Activated CD4-positive, alpha-beta T cell treated with anti-CD3 and anti-CD28 coated beads, Interleukin-2, amount 10 ng/mL, durations not matched to agents 7 days and 5 days (primary cell): ENCODE results near the gene ANKRD16. TPM values are rescaled to one million over a fixed set of nuclear protein-coding genes. Genes with fewer than 3 reads are reported as not detected.
"Not testable (repeated sequence)": the region's sequence is repeated elsewhere in the genome, so short reads cannot be mapped to it uniquely, and the experiment has no call there.

Experiments
- CTCF ChIA-PET: fragments of 350-600 bp; sonication (Branson Sonifier 250); formaldehyde crosslinking; loops from one replicate; lab custom pipeline; 2021; ENCODE audit warnings: antibody characterized with exemption; lab: Charles Lee
- POLR2A ChIA-PET: fragments of 350-600 bp; sonication (Branson Sonifier 250); formaldehyde crosslinking; loops from one replicate; lab custom pipeline; 2021; ENCODE audit warnings: antibody characterized with exemption; lab: Charles Lee
- DNase-seq: peaks from one replicate; pipeline ENCODE4 v3.0.0-alpha.2; 2020
- H3K27ac Mint-ChIP-seq: one replicate; pipeline ENCODE4 v1.8.0; 2021; ENCODE audit warnings: mild to moderate bottlenecking, moderate library complexity, mixed read lengths
- H3K27me3 Mint-ChIP-seq: one replicate; pipeline ENCODE4 v1.8.0; 2021; ENCODE audit warnings: mixed read lengths
- H3K36me3 Mint-ChIP-seq: one replicate; pipeline ENCODE4 v1.8.0; 2021; ENCODE audit warnings: low read depth, mixed read lengths
- H3K4me1 Mint-ChIP-seq: one replicate; pipeline ENCODE4 v1.8.0; 2021; ENCODE audit warnings: mixed read lengths
- H3K4me3 Mint-ChIP-seq: one replicate; pipeline ENCODE4 v1.8.0; 2021; ENCODE audit warnings: mild to moderate bottlenecking, moderate library complexity, mixed read lengths
- H3K9me3 Mint-ChIP-seq: one replicate; pipeline ENCODE4 v1.8.0; 2021; ENCODE audit warnings: mixed read lengths
- total RNA-seq, 2 experiments: library from RNA; stranded (reverse); gene quantifications; one replicate each; pipeline ENCODE4 v1.2.3, GENCODE V29; 2021

ANKRD16 gene
- total RNA-seq, 2 experiments from 2014 or later, result 5.2 to 6.4 TPM

- POLR2A ChIA-PET, H3K4me1 Mint-ChIP-seq, H3K27me3 Mint-ChIP-seq, CTCF ChIA-PET, H3K4me3 Mint-ChIP-seq, DNase-seq, H3K36me3 Mint-ChIP-seq, H3K9me3 Mint-ChIP-seq, H3K27ac Mint-ChIP-seq: not testable (repeated sequence)
Measured at GRCh38 chr10:5867091-5867615, 22.5 kb downstream of the ANKRD16 start.

GRCh38 chr10:5866451-5867081 is 23.1 kb downstream of the ANKRD16 start:
- POLR2A ChIA-PET, result not testable (repeated sequence)

GRCh38 chr10:5862981-5863685 is 26.6 kb downstream of the ANKRD16 start:
- DNase-seq, H3K27ac Mint-ChIP-seq, H3K4me3 Mint-ChIP-seq, POLR2A ChIA-PET, H3K27me3 Mint-ChIP-seq, H3K9me3 Mint-ChIP-seq, H3K4me1 Mint-ChIP-seq, H3K36me3 Mint-ChIP-seq: not testable (repeated sequence)
- CTCF ChIA-PET, result interaction anchor here (0.7 to 1.7 kb wide), 3 partner anchors 10 to 166 kb away, joined by 3 to 4 read pairs (median 3); no protein-coding TSS in a partner anchor

More at GRCh38 chr10:5866451-5867081, 23.1 kb downstream of the ANKRD16 start:
- H3K4me1 Mint-ChIP-seq, H3K9me3 Mint-ChIP-seq, H3K36me3 Mint-ChIP-seq, H3K27me3 Mint-ChIP-seq, DNase-seq, H3K4me3 Mint-ChIP-seq, CTCF ChIA-PET, H3K27ac Mint-ChIP-seq: not testable (repeated sequence)

- no peak overlapping the region for H3K4me3 Mint-ChIP-seq
- H3K36me3 Mint-ChIP-seq, result peaks cover 2% of the 10 kb centered on the region
- no peak for DNase-seq
- peaks cover 4% of the 10 kb centered on the region for H3K27me3 Mint-ChIP-seq
- ChIA-PET POLR2A (no interaction called here), CTCF (interaction anchor here (0.6 kb wide), 1 partner anchor 416 kb away, joined by 3 read pairs; no protein-coding TSS in a partner anchor)
- H3K9me3 Mint-ChIP-seq, result no peaks in the 10 kb centered on the region
- peaks cover 6% of the 10 kb centered on the region for H3K4me1 Mint-ChIP-seq
- no peak overlapping the region for H3K27ac Mint-ChIP-seq
Measured at GRCh38 chr10:5862360-5862961, 27.2 kb downstream of the ANKRD16 start.

- H3K36me3 Mint-ChIP-seq, result peaks cover 2% of the 10 kb centered on the region
- H3K9me3 Mint-ChIP-seq, result no peaks in the 10 kb centered on the region
- no peak for DNase-seq
- ChIA-PET POLR2A (no interaction called here), CTCF (interaction anchor here (0.6 to 1.5 kb wide), 8 partner anchors 8 to 230 kb away, joined by 3 to 4 read pairs (median 3); partner anchors contain the start of genes ANKRD16 and FBH1)
- no peaks in the 10 kb centered on the region for H3K4me1 Mint-ChIP-seq
- H3K4me3 Mint-ChIP-seq, result no peak overlapping the region
- H3K27ac Mint-ChIP-seq, result no peak overlapping the region
- no peaks in the 10 kb centered on the region for H3K27me3 Mint-ChIP-seq
Measured at GRCh38 chr10:5860066-5860465, 29.6 kb downstream of the ANKRD16 start.

- no peak for DNase-seq
- no peaks in the 10 kb centered on the region for H3K4me1 Mint-ChIP-seq
- H3K36me3 Mint-ChIP-seq, result peaks cover 2% of the 10 kb centered on the region
- H3K27me3 Mint-ChIP-seq, result no peaks in the 10 kb centered on the region
- no peak overlapping the region for H3K27ac Mint-ChIP-seq
- ChIA-PET CTCF (interaction anchor here (0.7 to 1.4 kb wide), 3 partner anchors 14 to 52 kb away, joined by 3 to 6 read pairs (median 5); no protein-coding TSS in a partner anchor), POLR2A (no interaction called here)
- H3K9me3 Mint-ChIP-seq, result no peaks in the 10 kb centered on the region
- H3K4me3 Mint-ChIP-seq, result no peak overlapping the region
Measured at GRCh38 chr10:5858811-5859210, 30.9 kb downstream of the ANKRD16 start.

GRCh38 chr10:5856701-5857004 is 33.0 kb downstream of the ANKRD16 start:
- H3K9me3 Mint-ChIP-seq, result no peaks in the 10 kb centered on the region
- peaks cover 2% of the 10 kb centered on the region for H3K4me1 Mint-ChIP-seq
- no peak overlapping the region for H3K27ac Mint-ChIP-seq
- H3K36me3 Mint-ChIP-seq, result no peaks in the 10 kb centered on the region
- no peak overlapping the region for H3K4me3 Mint-ChIP-seq
- H3K27me3 Mint-ChIP-seq, result no peaks in the 10 kb centered on the region
- no peak for DNase-seq
- ChIA-PET POLR2A (no interaction called here), CTCF (interaction anchor here (1.3 kb wide), 1 partner anchor 50 kb away, joined by 4 read pairs; no protein-coding TSS in a partner anchor)

GRCh38 chr10:5855979-5856700 is 33.6 kb downstream of the ANKRD16 start:
- POLR2A ChIA-PET, result interaction anchor here (0.6 kb wide), 1 partner anchor 173 kb away, joined by 5 read pairs; no protein-coding TSS in a partner anchor
- Mint-ChIP-seq H3K27ac (no peak overlapping the region), H3K9me3 (no peaks in the 10 kb centered on the region), H3K4me1 (peaks cover 2% of the 10 kb centered on the region), H3K36me3 (no peaks in the 10 kb centered on the region), H3K27me3 (no peaks in the 10 kb centered on the region), H3K4me3 (no peak overlapping the region)
- DNase-seq, result no peak
- CTCF ChIA-PET, result interaction anchor here (0.9 to 1.3 kb wide), 2 partner anchors 13 to 50 kb away, joined by 3 to 4 read pairs; no protein-coding TSS in a partner anchor

GRCh38 chr10:5854131-5854475 is 35.6 kb downstream of the ANKRD16 start:
- H3K4me1 Mint-ChIP-seq, result peaks cover 2% of the 10 kb centered on the region
- H3K27me3 Mint-ChIP-seq, result no peaks in the 10 kb centered on the region
- CTCF ChIA-PET, result interaction anchor here (2.9 kb wide), 1 partner anchor 10 kb away, joined by 7 read pairs; no protein-coding TSS in a partner anchor
- H3K36me3 Mint-ChIP-seq, result no peaks in the 10 kb centered on the region
- H3K4me3 Mint-ChIP-seq, result no peak overlapping the region
- POLR2A ChIA-PET, result interaction anchor here (0.7 kb wide), 1 partner anchor 26 kb away, joined by 3 read pairs; no protein-coding TSS in a partner anchor
- no peak for DNase-seq
- no peaks in the 10 kb centered on the region for H3K9me3 Mint-ChIP-seq
- no peak overlapping the region for H3K27ac Mint-ChIP-seq

- CTCF ChIA-PET, result interaction anchor here (0.6 kb wide), 1 partner anchor 12 kb away, joined by 3 read pairs; no protein-coding TSS in a partner anchor
- H3K9me3 Mint-ChIP-seq, H3K27me3 Mint-ChIP-seq, H3K27ac Mint-ChIP-seq, POLR2A ChIA-PET, H3K36me3 Mint-ChIP-seq, H3K4me3 Mint-ChIP-seq, H3K4me1 Mint-ChIP-seq, DNase-seq: not testable (repeated sequence)
Measured at GRCh38 chr10:5846667-5847066, 43.0 kb downstream of the ANKRD16 start.

GRCh38 chr10:5844345-5845055 is 45.2 kb downstream of the ANKRD16 start:
- DNase-seq, result no peak
- Mint-ChIP-seq H3K27me3 (peaks cover 2% of the 10 kb centered on the region), H3K9me3 (no peaks in the 10 kb centered on the region), H3K4me3 (no peak overlapping the region), H3K36me3 (no peaks in the 10 kb centered on the region), H3K27ac (no peak overlapping the region), H3K4me1 (peaks cover 4% of the 10 kb centered on the region)
- ChIA-PET CTCF (interaction anchor here (0.7 to 1.6 kb wide), 6 partner anchors 9 to 1365 kb away, joined by 3 to 7 read pairs (median 4); no protein-coding TSS in a partner anchor), POLR2A (no interaction called here)
